NCI-H82 treated with DMSO at 0.1 percent for 48 hours (cell line): ENCODE results near the gene HSD3B7.

ENCODE experiments used
- DNase-seq: peaks from one replicate; lab custom pipeline; 2025; ENCODE audit not compliant: unreplicated experiment; lab: John Stamatoyannopoulos, UW

Gene HSD3B7

DNA sequence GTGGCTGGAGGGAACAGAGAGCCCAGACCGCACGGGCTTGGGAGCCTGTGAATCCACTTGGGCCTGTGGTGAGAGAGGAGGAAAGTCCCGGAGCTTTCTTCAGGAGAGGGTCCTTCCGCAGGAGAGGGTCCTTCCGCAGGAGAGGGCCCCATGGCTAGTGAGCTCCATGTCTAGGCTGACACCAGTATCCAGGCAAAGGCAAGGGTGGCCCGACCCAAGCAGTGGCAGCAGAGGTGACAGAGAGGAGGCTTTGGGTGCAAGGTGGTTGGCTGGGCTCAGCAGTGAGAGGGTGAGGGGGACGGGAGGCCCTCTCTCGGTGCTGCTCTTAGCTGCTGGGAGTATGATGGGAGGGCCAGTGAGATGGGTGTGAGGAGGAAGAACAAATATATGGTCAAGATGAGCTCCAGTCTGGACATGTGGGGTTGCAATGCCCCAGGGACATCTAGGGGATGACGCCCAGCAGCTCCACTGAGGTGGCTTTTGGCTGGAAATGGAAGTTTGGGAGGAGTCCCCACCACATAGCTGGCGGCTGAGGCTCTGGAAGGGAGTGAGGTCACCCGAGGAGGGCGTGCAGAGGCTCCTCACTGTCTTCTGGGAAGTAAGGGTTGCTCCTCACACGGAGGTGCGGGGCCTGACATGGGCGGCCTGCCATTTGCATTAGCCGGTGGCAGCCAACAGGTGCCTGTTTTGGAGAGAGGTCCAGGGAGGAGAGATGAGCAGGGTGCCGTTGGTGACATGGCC lies 2.3 kb upstream of the HSD3B7 start:
- DNase-seq = no peak

DNA sequence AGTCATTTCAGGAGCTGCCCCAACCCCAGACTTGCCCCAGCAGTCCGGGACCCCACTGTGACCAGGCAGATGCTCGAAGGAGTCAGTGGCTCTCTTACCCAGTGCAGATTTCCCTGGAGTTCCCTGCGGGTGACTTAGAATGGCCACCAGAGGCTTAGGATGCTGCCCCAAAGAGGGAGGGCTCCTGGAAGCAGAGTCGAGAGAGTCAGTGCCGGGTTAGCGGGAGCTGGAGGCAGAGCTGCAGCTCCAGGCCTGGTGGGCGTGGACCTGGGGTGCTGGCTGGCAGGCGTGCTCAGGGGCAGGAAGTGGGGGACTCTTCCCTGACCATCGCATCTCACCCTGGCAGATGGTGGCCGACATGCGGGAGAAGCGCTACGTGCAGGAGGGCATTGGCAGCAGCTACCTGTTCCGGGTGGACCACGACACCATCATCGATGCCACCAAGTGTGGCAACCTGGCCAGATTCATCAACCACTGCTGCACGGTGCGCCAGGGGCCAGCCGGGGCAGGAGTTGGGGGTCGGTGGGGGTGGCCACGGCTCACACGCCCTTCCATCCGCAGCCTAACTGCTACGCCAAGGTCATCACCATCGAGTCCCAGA lies 1.6 kb upstream of the HSD3B7 start:
- no peak for DNase-seq

DNA sequence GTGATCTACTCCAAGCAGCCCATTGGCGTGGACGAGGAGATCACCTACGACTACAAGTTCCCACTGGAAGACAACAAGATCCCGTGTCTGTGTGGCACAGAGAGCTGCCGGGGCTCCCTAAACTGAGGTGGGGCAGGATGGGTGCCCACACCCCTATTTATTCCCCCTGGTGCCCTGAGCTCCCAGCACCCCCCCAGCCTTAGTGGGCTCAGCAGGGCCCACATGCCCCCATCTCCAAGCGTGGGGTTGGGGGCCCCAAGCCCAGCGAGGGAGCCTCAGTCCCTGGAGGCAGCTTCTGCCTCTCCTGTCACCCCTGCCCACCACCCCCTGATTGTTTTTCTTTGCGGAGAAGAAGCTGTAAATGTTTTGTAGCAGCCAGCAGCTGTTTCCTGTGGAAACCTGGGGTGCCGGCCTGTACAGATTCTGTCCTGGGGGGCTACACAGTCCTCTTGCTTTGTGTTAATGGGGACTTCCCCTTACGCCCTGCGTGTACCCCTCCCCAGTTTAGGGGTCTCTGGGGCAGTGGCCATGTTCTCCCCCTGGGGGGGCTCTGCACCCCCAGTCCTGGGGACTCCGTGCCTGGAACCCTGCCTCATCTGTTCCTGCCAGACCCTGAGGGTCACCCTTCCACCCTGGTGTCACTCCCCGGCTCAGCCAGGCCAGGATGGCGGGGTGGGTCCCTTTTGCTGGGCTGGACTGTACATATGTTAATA lies 953 bp upstream of the HSD3B7 start:
- DNase-seq = no peak

DNA sequence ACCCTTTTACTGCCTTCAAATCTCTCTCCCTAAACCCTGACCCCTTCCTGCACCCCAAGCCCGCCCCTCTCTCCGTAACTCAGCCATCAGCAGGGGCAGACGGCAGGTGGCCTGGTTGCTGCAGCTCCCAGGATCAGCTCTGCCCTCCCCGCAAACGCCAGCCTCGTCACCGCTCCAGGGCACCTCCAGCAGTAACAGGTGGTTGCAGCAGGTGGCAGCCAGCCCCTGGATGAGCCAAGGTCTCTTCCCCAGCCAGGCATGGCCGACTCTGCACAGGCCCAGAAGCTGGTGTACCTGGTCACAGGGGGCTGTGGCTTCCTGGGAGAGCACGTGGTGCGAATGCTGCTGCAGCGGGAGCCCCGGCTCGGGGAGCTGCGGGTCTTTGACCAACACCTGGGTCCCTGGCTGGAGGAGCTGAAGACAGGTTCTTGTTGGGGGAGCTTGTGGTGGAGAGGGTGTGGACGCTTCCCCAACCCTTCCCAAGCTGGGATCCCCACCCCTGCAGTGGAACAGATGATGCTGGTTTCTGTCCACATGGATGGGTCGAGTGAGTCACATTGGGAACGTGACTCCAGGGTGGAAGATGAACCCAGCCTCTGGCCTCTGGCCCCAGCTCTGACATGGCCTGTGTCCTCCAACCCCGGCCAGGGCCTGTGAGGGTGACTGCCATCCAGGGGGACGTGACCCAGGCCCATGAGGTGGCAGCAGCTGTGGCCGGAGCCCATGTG lies 558 bp downstream of the HSD3B7 start:
- no peak for DNase-seq

DNA sequence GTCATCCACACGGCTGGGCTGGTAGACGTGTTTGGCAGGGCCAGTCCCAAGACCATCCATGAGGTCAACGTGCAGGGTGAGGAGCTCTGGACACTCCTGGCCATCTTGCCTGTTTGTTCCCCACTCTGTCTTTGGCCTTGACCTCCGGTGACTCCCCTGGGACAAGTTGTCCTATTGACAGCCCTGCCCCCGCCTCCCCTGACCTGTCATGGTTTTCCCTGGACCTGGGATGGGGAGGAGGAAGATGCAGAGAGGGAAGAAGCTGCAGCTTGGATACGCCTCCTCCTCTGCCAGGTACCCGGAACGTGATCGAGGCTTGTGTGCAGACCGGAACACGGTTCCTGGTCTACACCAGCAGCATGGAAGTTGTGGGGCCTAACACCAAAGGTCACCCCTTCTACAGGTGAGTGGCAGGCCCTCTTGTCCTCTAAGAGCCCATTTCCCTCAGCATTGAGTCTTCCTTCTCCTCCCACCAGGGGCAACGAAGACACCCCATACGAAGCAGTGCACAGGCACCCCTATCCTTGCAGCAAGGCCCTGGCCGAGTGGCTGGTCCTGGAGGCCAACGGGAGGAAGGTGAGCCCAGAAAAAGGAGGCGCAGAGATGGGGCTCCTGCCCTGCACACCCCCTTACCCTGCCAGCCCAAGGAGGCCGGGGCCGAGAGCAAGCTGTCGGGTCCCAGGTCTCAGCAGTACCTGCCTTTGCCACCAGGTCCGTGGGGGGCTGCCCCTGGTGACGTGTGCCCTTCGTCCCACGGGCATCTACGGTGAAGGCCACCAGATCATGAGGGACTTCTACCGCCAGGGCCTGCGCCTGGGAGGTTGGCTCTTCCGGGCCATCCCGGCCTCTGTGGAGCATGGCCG lies 1.4 kb downstream of the HSD3B7 start:
- no peak for DNase-seq

DNA sequence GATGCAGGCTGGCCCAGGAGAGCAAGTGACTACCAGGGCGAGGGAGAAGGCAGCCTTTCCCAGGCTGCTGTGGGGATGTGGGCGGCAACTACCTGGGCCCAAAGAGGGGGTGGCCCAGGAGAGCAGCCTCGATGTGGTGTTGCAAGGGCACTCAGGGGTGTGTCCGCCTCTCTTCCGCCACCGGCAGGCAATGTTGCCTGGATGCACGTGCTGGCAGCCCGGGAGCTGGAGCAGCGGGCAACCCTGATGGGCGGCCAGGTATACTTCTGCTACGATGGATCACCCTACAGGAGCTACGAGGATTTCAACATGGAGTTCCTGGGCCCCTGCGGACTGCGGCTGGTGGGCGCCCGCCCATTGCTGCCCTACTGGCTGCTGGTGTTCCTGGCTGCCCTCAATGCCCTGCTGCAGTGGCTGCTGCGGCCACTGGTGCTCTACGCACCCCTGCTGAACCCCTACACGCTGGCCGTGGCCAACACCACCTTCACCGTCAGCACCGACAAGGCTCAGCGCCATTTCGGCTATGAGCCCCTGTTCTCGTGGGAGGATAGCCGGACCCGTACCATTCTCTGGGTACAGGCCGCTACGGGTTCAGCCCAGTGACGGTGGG lies 2.7 kb downstream of the HSD3B7 start:
- DNase-seq = no peak

DNA sequence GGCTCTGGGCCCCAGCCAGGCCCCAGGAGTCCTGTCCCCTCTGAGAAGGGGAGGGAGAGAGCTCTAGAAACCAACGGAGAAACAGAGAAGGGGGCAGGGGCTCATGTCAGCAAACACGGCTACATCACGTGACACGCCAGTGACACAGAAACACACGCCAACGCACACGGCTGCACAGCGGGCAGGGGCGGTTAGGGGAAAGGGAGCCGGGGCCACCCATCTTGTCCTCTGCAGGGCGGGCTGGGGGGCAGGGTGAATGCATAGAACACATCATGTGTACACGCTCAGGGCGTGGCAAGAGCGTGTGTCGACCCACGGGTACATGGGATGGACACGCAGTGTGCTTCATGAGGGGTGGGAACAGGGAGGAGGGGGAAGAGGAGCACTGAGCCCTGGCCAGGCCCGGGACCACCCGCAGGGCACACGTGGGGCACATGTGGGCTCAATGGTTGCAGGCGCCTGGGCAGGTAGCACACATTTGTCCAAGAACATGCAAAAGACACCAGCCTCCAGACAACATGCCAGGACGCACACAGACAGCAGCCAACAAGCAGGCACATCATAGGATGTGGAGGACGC lies 4.6 kb downstream of the HSD3B7 start:
- DNase-seq = no peak

DNA sequence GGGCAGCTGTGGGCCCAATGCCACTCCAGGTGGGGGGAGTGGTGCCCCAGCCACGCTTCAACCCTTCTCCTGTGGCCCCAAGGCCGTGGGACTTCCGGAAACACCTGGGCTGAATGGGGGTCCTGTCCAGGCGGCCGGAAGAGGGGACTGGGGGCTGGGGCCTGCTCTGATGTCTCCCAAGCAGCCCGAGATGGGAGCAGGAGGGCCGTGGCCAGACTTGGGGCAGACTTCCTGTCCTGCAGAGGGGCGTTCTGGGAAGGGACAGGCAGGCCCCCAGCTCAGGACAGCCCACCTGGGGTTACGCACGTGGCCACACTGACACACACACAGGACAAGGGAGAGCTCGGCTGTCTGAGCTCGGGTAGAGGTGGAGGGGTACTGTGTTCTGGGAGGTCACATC lies 5.1 kb downstream of the HSD3B7 start:
- DNase-seq = no peak

DNA sequence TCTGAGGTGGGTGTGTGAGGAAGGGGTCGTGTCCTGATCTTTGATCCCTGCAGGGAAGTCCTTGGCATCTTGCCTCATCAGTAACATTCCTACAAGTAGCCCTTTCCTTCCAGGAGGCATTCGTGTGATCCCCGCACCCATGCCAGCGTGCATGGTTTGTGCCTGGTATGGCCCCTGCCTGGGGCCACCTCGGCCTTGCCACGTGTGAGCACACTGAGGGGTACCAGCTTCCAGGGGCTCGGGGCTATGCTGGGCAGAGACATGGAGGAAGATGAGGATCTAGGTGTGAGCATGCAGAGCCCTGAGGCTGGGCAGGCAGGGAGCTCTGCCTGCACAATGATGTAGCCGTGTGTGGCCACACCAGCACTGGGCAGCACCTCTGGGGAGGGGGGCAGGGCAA lies 6.0 kb downstream of the HSD3B7 start:
- DNase-seq = no peak

DNA sequence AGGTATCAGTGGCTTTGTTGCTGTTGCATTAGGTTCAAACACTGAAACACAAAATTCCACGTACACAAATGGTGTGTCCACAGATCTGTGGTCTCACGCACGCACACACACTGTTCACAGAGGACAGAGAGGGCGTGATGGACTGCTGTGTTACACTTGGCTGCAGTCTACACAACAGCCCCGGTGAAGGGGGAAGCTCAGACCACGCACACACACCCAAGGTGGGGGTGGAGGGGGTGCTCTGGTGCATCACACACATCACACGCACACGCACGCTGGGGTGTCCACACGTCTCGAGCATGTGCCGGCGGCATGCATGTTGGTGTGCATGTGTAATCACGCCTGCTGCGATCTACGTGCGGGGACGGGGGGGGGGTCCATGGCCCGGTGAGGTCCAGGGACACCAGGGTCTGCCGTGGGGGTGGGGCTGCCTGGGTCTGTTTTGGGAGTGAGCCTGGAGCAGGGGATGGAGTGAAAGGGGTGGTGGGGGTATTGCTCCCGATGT lies 7.3 kb downstream of the HSD3B7 start:
- DNase-seq = no peak

DNA sequence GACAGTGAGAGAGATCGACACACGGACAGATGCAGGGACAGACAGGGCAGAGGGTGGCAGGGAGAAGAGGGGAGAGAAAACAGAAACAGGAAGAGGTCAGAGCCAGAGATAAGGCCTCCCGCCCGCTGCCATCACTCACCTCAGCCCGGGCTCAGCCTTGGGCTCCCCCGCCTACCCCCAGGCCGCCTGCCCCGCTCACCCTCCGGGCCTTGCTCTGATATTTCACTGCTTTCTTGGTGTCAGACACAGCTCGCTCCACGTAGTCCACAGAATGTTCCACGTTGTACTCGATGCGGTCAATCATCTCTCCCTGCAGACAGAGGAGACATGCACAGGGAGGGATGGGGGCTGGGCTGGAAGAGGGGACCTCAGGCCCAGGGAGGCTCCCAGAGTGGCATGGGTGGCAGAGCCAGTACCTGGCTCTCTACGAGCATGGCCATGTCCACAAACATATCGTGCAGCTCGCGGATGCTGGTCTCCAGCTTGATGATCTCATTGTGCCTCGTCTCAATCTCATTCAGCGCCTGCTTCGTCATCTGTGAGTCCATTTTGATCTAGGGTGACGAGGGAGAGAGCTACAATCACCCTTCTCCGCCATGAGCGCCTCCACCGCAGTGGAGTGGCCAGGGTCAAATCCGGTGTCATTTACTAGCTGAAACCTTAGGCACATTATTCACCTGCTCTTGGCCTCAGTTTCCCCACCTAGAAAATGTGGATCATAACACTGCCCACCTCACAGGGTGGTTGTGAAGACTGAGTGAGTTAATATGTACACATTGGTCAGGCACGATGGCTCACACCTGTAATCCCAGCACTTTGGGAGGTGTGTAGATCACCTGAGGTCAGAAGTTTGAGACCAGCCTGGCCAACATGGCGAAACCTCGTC lies 8.2 kb downstream of the HSD3B7 start:
- DNase-seq = no peak

DNA sequence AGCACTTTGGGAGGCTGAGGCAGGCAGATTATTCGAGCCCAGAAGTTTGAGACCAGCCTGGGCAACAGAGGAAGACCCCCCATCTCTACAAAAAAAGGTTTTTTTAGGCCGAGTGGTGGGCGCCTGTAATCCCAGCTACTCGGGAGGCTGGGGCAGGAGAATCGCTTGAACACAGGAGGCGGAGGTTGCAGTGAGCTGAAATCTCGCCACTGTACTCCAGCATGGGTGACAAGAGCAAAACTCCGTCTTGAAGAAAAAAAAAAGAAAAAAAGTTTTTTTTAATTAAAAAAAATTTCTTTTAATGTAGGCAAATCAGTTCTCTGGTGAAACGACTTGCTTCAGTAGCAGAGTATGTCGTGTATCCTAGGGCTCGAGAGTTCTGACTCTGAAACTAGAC lies 10.9 kb downstream of the HSD3B7 start:
- no peak for DNase-seq

DNA sequence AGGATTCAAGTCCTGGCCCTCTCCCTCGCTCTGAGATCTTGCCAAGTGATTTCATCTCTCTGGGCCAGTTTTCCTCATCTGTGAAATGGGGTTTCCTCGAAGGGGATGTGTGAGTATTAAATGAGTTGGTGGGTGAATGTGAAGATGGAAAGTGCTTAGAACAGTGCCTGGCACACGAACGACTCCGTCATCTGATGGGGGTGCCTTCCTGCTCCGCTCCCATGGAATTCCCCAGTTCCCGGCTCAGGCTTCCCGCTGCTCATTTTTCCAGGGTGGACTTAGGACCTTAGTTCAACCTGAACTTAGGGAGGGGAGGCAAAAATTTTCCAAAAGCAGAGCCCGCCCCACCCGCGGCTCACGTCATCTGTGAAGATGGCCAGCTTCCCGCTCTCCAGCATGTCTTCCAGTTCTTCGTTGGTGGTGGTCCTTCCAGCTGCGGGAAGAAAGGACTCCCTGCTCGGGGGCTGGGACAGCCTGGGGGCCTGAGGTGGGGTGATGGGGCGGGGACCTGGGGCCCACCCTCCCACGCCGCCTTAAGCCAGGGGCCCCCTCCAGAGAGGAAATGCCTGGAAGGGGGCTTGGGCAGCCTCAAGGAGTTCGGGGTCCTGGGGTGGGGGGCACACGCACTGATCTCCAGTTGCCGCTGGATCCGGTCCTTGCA lies 11.4 kb downstream of the HSD3B7 start:
- DNase-seq = no peak

DNA sequence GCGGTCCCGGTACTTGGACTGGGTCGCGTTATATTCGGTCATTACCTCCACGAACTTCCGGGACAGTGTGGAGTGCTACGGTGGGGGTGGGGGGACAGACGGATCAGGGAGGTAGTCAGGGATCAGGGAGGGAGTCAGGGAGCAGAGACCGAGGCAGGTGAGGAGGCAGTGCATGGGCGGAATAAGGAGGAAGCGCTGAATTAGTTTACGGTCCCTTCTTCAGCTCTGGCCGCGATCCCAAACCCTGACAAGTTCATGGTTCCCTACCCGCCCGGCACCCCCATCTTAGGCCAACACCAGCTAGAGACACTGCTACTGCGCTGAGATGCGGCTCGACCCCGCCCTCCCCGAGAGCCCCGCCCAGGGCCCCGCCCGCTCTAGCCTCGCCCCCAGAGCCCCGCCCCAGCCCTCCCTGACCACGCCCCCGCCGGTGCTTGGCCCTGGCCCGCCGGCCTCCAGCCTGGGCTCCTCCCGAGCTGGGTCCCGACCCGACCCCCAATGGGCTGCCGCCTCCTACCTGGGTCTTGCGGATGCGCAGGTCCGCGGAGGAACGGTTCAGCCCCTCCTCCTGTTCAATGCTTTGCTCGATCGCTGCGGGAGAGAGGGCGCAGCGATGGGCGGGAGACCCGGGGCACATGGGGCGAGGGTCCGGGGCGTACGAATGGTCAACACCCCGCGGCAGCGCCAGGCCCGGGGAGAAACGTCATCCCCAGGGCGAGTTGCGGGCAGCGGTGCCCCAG lies 12.1 kb downstream of the HSD3B7 start:
- no peak for DNase-seq

DNA sequence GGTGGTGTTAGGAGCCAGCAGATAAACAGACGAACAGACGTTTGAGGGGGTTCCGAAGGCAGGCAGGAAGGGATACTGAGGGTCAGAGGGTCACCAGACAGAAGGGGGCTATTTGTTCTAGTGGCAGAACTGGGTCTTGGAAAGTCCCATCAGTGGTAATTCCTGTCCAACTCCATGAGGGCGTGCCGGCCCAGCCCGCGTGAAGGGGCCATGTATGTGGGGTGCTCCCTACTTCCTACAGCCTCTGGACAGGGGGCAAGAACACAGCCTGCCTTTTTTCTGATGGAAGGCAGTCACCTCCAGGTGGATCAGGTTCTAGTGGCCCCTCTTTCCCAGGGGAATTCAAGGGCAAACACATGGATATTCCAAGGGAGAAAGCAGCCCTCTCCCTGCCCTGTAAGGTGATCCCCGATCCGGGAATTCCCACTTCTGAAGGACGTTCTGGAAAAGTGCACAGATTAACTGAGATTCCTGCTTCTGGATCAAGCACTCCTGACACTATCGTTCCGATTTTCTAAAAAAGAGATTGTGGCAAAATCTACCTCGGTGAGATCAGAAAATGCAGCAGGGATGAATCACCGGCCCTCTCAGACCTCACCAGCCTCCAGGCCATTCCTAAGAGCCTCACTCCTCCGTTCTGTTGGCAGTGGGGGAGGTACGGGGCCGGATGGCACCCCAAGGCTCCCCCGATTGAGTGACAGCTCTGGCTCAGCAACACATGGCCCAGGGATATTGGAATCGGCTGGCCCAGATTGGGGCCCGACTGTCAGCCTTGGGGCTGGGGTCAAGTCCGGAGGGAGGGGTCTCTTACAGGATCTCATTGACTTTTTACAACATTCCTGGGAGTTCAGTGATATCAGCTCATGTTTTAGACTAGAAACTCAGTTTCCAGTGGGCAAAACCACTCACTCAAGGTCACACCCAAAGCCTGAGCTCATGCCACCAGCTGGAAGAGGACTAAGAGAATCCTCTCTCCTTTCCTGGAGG lies 13.0 kb downstream of the HSD3B7 start:
- no peak for DNase-seq
